Lower lobe of right lung (tissue), 2 donors: ENCODE measurements around the gene SCAPER. TPM values are rescaled to one million over a fixed set of nuclear protein-coding genes. Genes with fewer than 3 reads are reported as not detected.
"Not testable (repeated sequence)": the region's sequence is repeated elsewhere in the genome, so short reads cannot be mapped to it uniquely, and the experiment has no call there.

ENCODE experiments used
- ATAC-seq, 2 donors: fragments of 200-7000 bp; cut with Tn5 transposase; one replicate each; pipeline ENCODE4 v1.9.1; 2020 to 2022; ENCODE audit warnings: mild to moderate bottlenecking in 2 of 2, moderate library complexity in 2 of 2
- DNase-seq: peaks from one replicate; pipeline ENCODE4 v3.0.0-alpha.2; 2020
- H3K27ac ChIP-seq: fragments of 200-600 bp; one replicate; pipeline ENCODE4 v1.8.0; 2022
- H3K27me3 ChIP-seq: fragments of 200-600 bp; one replicate; pipeline ENCODE4 v1.8.0; 2022; ENCODE audit warnings: low read depth
- H3K36me3 ChIP-seq: fragments of 200-600 bp; one replicate; pipeline ENCODE4 v1.8.0; 2022; ENCODE audit warnings: mild to moderate bottlenecking
- H3K4me1 ChIP-seq: fragments of 200-600 bp; one replicate; pipeline ENCODE4 v1.8.0; 2022
- H3K4me3 ChIP-seq: fragments of 200-600 bp; one replicate; pipeline ENCODE4 v1.8.0; 2022; ENCODE audit warnings: mild to moderate bottlenecking
- H3K9me3 ChIP-seq: fragments of 200-600 bp; one replicate; pipeline ENCODE4 v1.8.0; 2022
- CTCF ChIP-seq: fragments of 200-600 bp; IDR thresholded peaks from one replicate; pipeline ENCODE4 v1.8.0; 2022; ENCODE audit warnings: antibody characterized with exemption, mild to moderate bottlenecking
- intact Hi-C: fragments of 100-400 bp; cut with DNase I; formaldehyde crosslinking; loops from one replicate; pipeline ENCODE4 v1.11.0; 2022
- total RNA-seq: library from RNA; stranded (reverse); fragmentation: NEBNext Ultra II Directional; extraction: Animal tissue kit (Norgen Biotek cat#: 25700); gene quantifications from one replicate; pipeline ENCODE4 v1.2.1, GENCODE V29; 2021
- donor health status: DM: no; HTN: yes; CAD: no; lungs with severe emphysema.

Gene SCAPER
- total RNA-seq, 1 donor from 2014 or later: 34.2 TPM

- H3K27me3 ChIP-seq: no peaks in the 10 kb centered on the region
- H3K9me3 ChIP-seq: no peaks in the 10 kb centered on the region
- DNase-seq: no peak
- no peak overlapping the region for H3K4me3 ChIP-seq
- intact Hi-C loops: no loop called here
- no peak for ATAC-seq
- H3K4me1 ChIP-seq: no peaks in the 10 kb centered on the region
- H3K36me3 ChIP-seq: no peaks in the 10 kb centered on the region
- H3K27ac ChIP-seq: no peak overlapping the region
- no peak for TF ChIP-seq CTCF
Measured at GRCh38 chr15:76433798-76434400, 471.2 kb downstream of the SCAPER start.

GRCh38 chr15:76433036-76433435 lies 472.1 kb downstream of the SCAPER start:
- H3K27ac ChIP-seq, ATAC-seq, H3K27me3 ChIP-seq, H3K4me3 ChIP-seq, intact Hi-C loops, H3K4me1 ChIP-seq, H3K36me3 ChIP-seq, DNase-seq, H3K9me3 ChIP-seq: not testable (repeated sequence)

GRCh38 chr15:76432604-76433003 lies 472.5 kb downstream of the SCAPER start:
- Histone ChIP-seq H3K27me3 (no peaks in the 10 kb centered on the region), H3K4me3 (no peak overlapping the region), H3K27ac (no peak overlapping the region), H3K36me3 (peaks cover 3% of the 10 kb centered on the region), H3K9me3 (no peaks in the 10 kb centered on the region), H3K4me1 (no peaks in the 10 kb centered on the region)
- no peak for DNase-seq
- intact Hi-C loops: no loop called here
- no peak for TF ChIP-seq CTCF
- peak; percentile 38 to 66 for ATAC-seq

GRCh38 chr15:76431971-76432370 lies 473.2 kb downstream of the SCAPER start:
- intact Hi-C loops: no loop called here
- no peak for TF ChIP-seq CTCF

GRCh38 chr15:76430711-76431110 lies 474.4 kb downstream of the SCAPER start:
- H3K36me3 ChIP-seq, H3K27me3 ChIP-seq, ATAC-seq, intact Hi-C loops, H3K4me3 ChIP-seq, H3K27ac ChIP-seq, H3K9me3 ChIP-seq, DNase-seq, H3K4me1 ChIP-seq: not testable (repeated sequence)

More at GRCh38 chr15:76431971-76432370, 473.2 kb downstream of the SCAPER start:
- Histone ChIP-seq H3K27me3 (no peaks in the 10 kb centered on the region), H3K4me1 (no peaks in the 10 kb centered on the region), H3K36me3 (peaks cover 3% of the 10 kb centered on the region), H3K27ac (no peak overlapping the region), H3K4me3 (no peak overlapping the region), H3K9me3 (no peaks in the 10 kb centered on the region)
- ATAC-seq (no peak), DNase-seq (no peak)

- Histone ChIP-seq H3K9me3 (no peaks in the 10 kb centered on the region), H3K27me3 (no peaks in the 10 kb centered on the region), H3K36me3 (peaks cover 3% of the 10 kb centered on the region), H3K27ac (no peak overlapping the region), H3K4me3 (no peak overlapping the region), H3K4me1 (no peaks in the 10 kb centered on the region)
- no peak for ATAC-seq
- DNase-seq: no peak
- TF ChIP-seq CTCF: no peak
- intact Hi-C loops: no loop called here
Measured at GRCh38 chr15:76429661-76430060, 475.5 kb downstream of the SCAPER start.
